ENCODE results near the gene MYLK3. TPM values are rescaled to one million over a fixed set of nuclear protein-coding genes. Genes with fewer than 3 reads are reported as not detected.

Gene MYLK3
- total RNA-seq, 2 experiments from 2014 or later = 0.97 to 2.3 TPM

DNA sequence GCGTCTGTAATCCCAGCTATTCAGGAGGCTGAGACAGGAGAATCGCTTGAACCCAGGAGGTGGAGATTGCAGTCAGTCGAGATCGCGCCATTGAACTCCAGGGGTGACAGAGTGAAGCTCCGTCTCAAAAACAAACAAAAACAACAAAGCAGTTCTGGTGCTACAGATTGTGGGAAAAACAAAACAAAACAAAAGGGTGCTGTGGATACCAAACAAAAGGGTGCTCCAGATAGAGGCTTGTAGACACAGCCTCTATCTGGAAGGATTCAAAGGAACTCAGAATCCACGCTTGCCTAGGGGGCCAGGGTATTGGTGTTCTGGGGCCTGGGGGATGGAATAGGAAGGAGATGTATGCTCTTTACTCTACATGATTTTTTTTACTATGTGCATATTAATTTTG lies 2.5 kb downstream of the MYLK3 start:
- no peak for DNase-seq (ENCODE audit: low spot score)
- Histone ChIP-seq H3K4me3 (ENCODE audit: low read depth, low read length, poor library complexity, severe bottlenecking) (no peak overlapping the region), H2AFZ (ENCODE audit: low read length) (no peak overlapping the region), H3K4me1 (ENCODE audit: insufficient read depth, low read length, poor library complexity, severe bottlenecking) (peaks cover 31% of the 10 kb centered on the region), H3K27ac (ENCODE audit: low read depth, low read length, poor library complexity, severe bottlenecking) (no peak overlapping the region), H3K9me2 (ENCODE audit: insufficient read depth, low read length) (no peaks in the 10 kb centered on the region), H4K20me1 (ENCODE audit: insufficient read depth, low read length) (no peaks in the 10 kb centered on the region), H3K9me3 (ENCODE audit: low read length) (no peaks in the 10 kb centered on the region), H3K79me2 (ENCODE audit: insufficient read depth, low read depth, low read length) (no peaks in the 10 kb centered on the region), H3K4me2 (ENCODE audit: low read length) (no peak overlapping the region), H3K36me3 (ENCODE audit: insufficient read depth, low read length) (no peaks in the 10 kb centered on the region)
- intact Hi-C loops (cut with micrococcal nuclease; ENCODE audit: unreplicated experiment) = no loop called here
- ChIA-PET POLR2A (no interaction called here), CTCF (ENCODE audit: unreplicated experiment) (no interaction called here)
- TF ChIP-seq EZH2phosphoT487 (IDR thresholded peaks at IDR 0.05; ENCODE audit: borderline replicate concordance, low read depth, low read length) = no peak
- TF ChIP-seq, protein P1, sequence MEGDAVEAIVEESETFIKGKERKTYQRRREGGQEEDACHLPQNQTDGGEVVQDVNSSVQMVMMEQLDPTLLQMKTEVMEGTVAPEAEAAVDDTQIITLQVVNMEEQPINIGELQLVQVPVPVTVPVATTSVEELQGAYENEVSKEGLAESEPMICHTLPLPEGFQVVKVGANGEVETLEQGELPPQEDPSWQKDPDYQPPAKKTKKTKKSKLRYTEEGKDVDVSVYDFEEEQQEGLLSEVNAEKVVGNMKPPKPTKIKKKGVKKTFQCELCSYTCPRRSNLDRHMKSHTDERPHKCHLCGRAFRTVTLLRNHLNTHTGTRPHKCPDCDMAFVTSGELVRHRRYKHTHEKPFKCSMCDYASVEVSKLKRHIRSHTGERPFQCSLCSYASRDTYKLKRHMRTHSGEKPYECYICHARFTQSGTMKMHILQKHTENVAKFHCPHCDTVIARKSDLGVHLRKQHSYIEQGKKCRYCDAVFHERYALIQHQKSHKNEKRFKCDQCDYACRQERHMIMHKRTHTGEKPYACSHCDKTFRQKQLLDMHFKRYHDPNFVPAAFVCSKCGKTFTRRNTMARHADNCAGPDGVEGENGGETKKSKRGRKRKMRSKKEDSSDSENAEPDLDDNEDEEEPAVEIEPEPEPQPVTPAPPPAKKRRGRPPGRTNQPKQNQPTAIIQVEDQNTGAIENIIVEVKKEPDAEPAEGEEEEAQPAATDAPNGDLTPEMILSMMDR (conservative IDR thresholded peaks at IDR 0.05; ENCODE audit: low read length) = no peak
- no TSS peak for BruUV-seq (replicated peaks)

DNA sequence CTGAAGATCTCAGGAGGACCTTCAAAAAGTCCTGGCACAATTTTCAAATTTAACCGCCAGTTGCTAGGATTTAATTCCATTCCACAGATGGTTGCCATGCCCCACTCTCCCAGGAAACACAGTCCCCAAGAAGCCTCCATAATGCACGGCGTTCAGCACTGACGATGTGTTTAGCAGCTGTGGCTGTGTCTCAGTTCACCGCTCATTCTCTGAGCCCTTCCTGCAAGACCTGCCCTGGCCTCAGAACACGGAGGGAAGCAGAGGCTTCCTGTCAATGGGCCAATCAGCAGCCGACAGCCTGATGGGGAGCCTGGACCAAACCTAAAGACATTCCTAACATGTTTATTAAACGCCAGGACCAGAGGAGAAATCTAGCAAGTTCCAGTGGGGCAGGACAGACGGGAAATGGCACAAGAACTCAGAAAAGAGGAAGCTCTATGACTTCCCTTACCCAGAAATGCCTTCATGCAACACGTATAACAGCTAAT lies 4.9 kb downstream of the MYLK3 start:
- Histone ChIP-seq H3K27ac (ENCODE audit: low read depth, low read length, poor library complexity, severe bottlenecking) (peak overlapping the region; percentile 60), H3K4me3 (ENCODE audit: low read depth, low read length, poor library complexity, severe bottlenecking) (peak overlapping the region; percentile 60), H3K79me2 (ENCODE audit: insufficient read depth, low read depth, low read length) (no peaks in the 10 kb centered on the region), H4K20me1 (ENCODE audit: insufficient read depth, low read length) (no peaks in the 10 kb centered on the region), H2AFZ (ENCODE audit: low read length) (peak overlapping the region; percentile 98), H3K4me1 (ENCODE audit: insufficient read depth, low read length, poor library complexity, severe bottlenecking) (peaks cover 25% of the 10 kb centered on the region), H3K4me2 (ENCODE audit: low read length) (peak overlapping the region; percentile 71), H3K9me3 (ENCODE audit: low read length) (no peaks in the 10 kb centered on the region), H3K9me2 (ENCODE audit: insufficient read depth, low read length) (no peaks in the 10 kb centered on the region), H3K36me3 (ENCODE audit: insufficient read depth, low read length) (no peaks in the 10 kb centered on the region)
- TF ChIP-seq EZH2phosphoT487 (IDR thresholded peaks at IDR 0.05; ENCODE audit: borderline replicate concordance, low read depth, low read length) = no peak
- TF ChIP-seq, protein P1 (conservative IDR thresholded peaks at IDR 0.05; ENCODE audit: low read length) = no peak
- ChIA-PET POLR2A (interaction anchor here (0.6 to 2.6 kb wide), 19 partner anchors 11 to 738 kb away, joined by 3 to 10 read pairs (median 3); partner anchors contain the start of gene ORC6), CTCF (ENCODE audit: unreplicated experiment) (interaction anchor here (1.0 kb wide), 1 partner anchor 29 kb away, joined by 4 read pairs; no protein-coding TSS in a partner anchor)
- BruUV-seq (replicated peaks) = no TSS peak
- intact Hi-C loops (cut with micrococcal nuclease; ENCODE audit: unreplicated experiment) = loop anchor here (2.0 kb wide), 1 partner anchor 52 kb away; no protein-coding TSS in a partner anchor
- DNase-seq (ENCODE audit: low spot score) = peak; percentile 86

DNA sequence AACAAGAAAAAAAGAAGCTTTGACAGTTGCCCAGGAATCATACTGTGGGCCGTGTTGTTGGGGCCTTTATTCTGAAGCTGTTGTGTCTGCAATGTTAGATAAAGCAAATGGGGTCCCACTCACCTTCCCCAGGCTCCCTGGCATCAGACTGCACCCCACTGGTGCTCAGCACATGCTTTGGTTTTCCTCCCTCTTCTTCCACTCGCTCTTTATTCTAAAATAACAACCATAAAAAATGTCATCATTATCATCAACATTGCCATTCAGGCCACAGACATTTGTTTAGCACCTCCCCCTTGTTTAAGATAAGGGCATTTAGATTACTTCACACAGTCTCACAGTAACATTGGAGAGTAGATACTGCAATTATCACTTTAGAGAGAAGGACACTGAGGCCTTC lies 8.2 kb downstream of the MYLK3 start:
- Histone ChIP-seq H3K9me3 (ENCODE audit: low read length) (no peaks in the 10 kb centered on the region), H2AFZ (ENCODE audit: low read length) (no peak overlapping the region), H4K20me1 (ENCODE audit: insufficient read depth, low read length) (no peaks in the 10 kb centered on the region), H3K36me3 (ENCODE audit: insufficient read depth, low read length) (no peaks in the 10 kb centered on the region), H3K4me3 (ENCODE audit: low read depth, low read length, poor library complexity, severe bottlenecking) (no peak overlapping the region), H3K4me1 (ENCODE audit: insufficient read depth, low read length, poor library complexity, severe bottlenecking) (peaks cover 25% of the 10 kb centered on the region), H3K9me2 (ENCODE audit: insufficient read depth, low read length) (no peaks in the 10 kb centered on the region), H3K79me2 (ENCODE audit: insufficient read depth, low read depth, low read length) (no peaks in the 10 kb centered on the region), H3K27ac (ENCODE audit: low read depth, low read length, poor library complexity, severe bottlenecking) (no peak overlapping the region), H3K4me2 (ENCODE audit: low read length) (no peak overlapping the region)
- ChIA-PET POLR2A (interaction anchor here (1.1 to 1.7 kb wide), 3 partner anchors 11 to 48 kb away, joined by 3 to 5 read pairs (median 3); no protein-coding TSS in a partner anchor), CTCF (ENCODE audit: unreplicated experiment) (no interaction called here)
- BruUV-seq (replicated peaks) = no TSS peak
- intact Hi-C loops (cut with micrococcal nuclease; ENCODE audit: unreplicated experiment) = no loop called here
- no peak for DNase-seq (ENCODE audit: low spot score)
- no peak for TF ChIP-seq EZH2phosphoT487 (IDR thresholded peaks at IDR 0.05; ENCODE audit: borderline replicate concordance, low read depth, low read length)
- TF ChIP-seq, protein P1 (conservative IDR thresholded peaks at IDR 0.05; ENCODE audit: low read length) = no peak
